Liver (tissue), 9 donors: ENCODE results near the gene FGF1. TPM values are rescaled to one million over a fixed set of nuclear protein-coding genes. Genes with fewer than 3 reads are reported as not detected.

Source experiments
- DNase-seq: peaks from one replicate; pipeline ENCODE4 v3.0.0-alpha.2; 2017; ENCODE audit warnings: low spot score
- H3K27ac ChIP-seq, 2 donors: one replicate each; pipeline ENCODE4 v1.7.0; 2013; ENCODE audit warnings: inconsistent platforms in 2 of 2, low read length in 2 of 2, control low read depth in 1 of 2, low read depth in 1 of 2, mild to moderate bottlenecking in 1 of 2
- H3K27me3 ChIP-seq, 4 donors: one replicate each; pipeline versions ENCODE4 v1.6.1 to v1.7.0; 2013; ENCODE audit warnings: low read length in 3 of 4, inconsistent platforms in 1 of 4, mild to moderate bottlenecking in 1 of 4, moderate library complexity in 1 of 4; ENCODE audit not compliant: control insufficient read depth in 4 of 4, insufficient read depth in 4 of 4
- H3K36me3 ChIP-seq, 4 donors: one replicate each; pipeline versions ENCODE4 v1.6.1 to v1.7.0; 2013; ENCODE audit warnings: low read length in 3 of 4, mild to moderate bottlenecking in 3 of 4, low read depth in 1 of 4, moderate library complexity in 1 of 4; ENCODE audit not compliant: control insufficient read depth in 4 of 4, insufficient read depth in 3 of 4
- H3K4me1 ChIP-seq, 4 donors: one replicate each; pipeline versions ENCODE4 v1.6.1 to v1.7.0; 2013; ENCODE audit warnings: low read length in 3 of 4, mild to moderate bottlenecking in 3 of 4, moderate library complexity in 1 of 4; ENCODE audit not compliant: control insufficient read depth in 4 of 4, insufficient read depth in 4 of 4
- H3K4me3 ChIP-seq, 3 donors: one replicate each; pipeline versions ENCODE4 v1.6.1 to v1.7.0; 2013; ENCODE audit warnings: low read length in 3 of 3, control low read depth in 1 of 3, low read depth in 1 of 3, mild to moderate bottlenecking in 1 of 3
- H3K9ac ChIP-seq, 2 donors: one replicate each; pipeline ENCODE4 v1.7.0; 2013; ENCODE audit warnings: low read length in 2 of 2, mild to moderate bottlenecking in 2 of 2, moderate library complexity in 2 of 2, control low read depth in 1 of 2, low read depth in 1 of 2
- H3K9me3 ChIP-seq, 4 donors: one replicate each; pipeline versions ENCODE4 v1.6.1 to v1.7.0; 2013; ENCODE audit warnings: low read length in 3 of 4; ENCODE audit not compliant: control insufficient read depth in 4 of 4
- EGR1 ChIP-seq, 2 donors: IDR thresholded peaks; 2 replicates each; pipeline ENCODE4 v1.6.1; 2016 to 2018; ENCODE audit warnings: antibody characterized with exemption in 2 of 2, low read depth in 2 of 2
- FOXA2 ChIP-seq: IDR thresholded peaks from 2 replicates; pipeline ENCODE4 v1.6.1; 2016; ENCODE audit warnings: antibody characterized with exemption
- GABPA ChIP-seq, 2 donors: IDR thresholded peaks in 1 of 2; conservative IDR thresholded peaks in 1 of 2; 2 replicates each; pipeline ENCODE4 v1.6.1; 2016; ENCODE audit warnings: antibody characterized with exemption in 2 of 2, mild to moderate bottlenecking in 1 of 2, moderate library complexity in 1 of 2
- HNF4A ChIP-seq, 2 donors: conservative IDR thresholded peaks; 2 replicates each; pipeline ENCODE4 v1.6.1; 2016; ENCODE audit warnings: antibody characterized with exemption in 2 of 2, mild to moderate bottlenecking in 2 of 2
- HNF4G ChIP-seq: IDR thresholded peaks from 2 replicates; pipeline ENCODE4 v1.6.1; 2016; ENCODE audit warnings: antibody characterized with exemption
- JUND ChIP-seq, 2 donors: IDR thresholded peaks; 2 replicates each; pipeline ENCODE4 v1.6.1; 2016; ENCODE audit warnings: antibody characterized with exemption in 2 of 2
- NR2F2 ChIP-seq: IDR thresholded peaks from 2 replicates; pipeline ENCODE4 v1.6.1; 2016; ENCODE audit warnings: antibody characterized with exemption
- RAD21 ChIP-seq, 2 donors: IDR thresholded peaks; 2 replicates each; pipeline ENCODE4 v1.6.1; 2016; ENCODE audit warnings: antibody characterized with exemption in 2 of 2, mild to moderate bottlenecking in 2 of 2
- RXRA ChIP-seq, 2 donors: IDR thresholded peaks; 2 replicates each; pipeline ENCODE4 v1.6.1; 2017 to 2018; ENCODE audit warnings: antibody characterized with exemption in 2 of 2, mild to moderate bottlenecking in 1 of 2
- SP1 ChIP-seq: IDR thresholded peaks from 2 replicates; pipeline ENCODE4 v1.6.1; 2018; ENCODE audit warnings: antibody characterized with exemption, mild to moderate bottlenecking
- TAF1 ChIP-seq: conservative IDR thresholded peaks from 2 replicates; pipeline ENCODE4 v1.6.1; 2016; ENCODE audit warnings: antibody characterized with exemption, mild to moderate bottlenecking
- YY1 ChIP-seq: IDR thresholded peaks from 2 replicates; pipeline ENCODE4 v1.6.1; 2016; ENCODE audit warnings: antibody characterized with exemption, mild to moderate bottlenecking
- WGBS: extraction: QIAGEN DNeasy Blood & Tissue Kit; methylation state at CpG from one replicate; pipeline ENCODE4 v1.1.7; 2013; 5-methylcytosine and 5-hydroxymethylcytosine counted together
- polyA plus RNA-seq, 2 donors: library from polyadenylated mRNA; stranded (reverse) in 1 of 2; unstranded in 1 of 2; fragments of 200-250 nt in 1 of 2; fragments of >200 nt in 1 of 2; fragmentation: Nextera tagmentation in 1 of 2; extraction: Ambion mirVana in 1 of 2; gene quantifications; one replicate each; pipeline versions ENCODE4 v1.2.1 to v1.2.3, GENCODE V29; 2013 to 2015
- total RNA-seq, 2 donors: library from RNA; depleted of rRNA; stranded (reverse); fragments of >200 nt; gene quantifications; one replicate each; pipeline ENCODE4 v1.2.3, GENCODE V29; 2014
- TF ChIP-seq, protein P1 (sequence below): IDR thresholded peaks from 2 replicates; pipeline ENCODE4 v1.6.1; 2016; ENCODE audit warnings: antibody characterized with exemption
- TF ChIP-seq, protein P2 (sequence below): IDR thresholded peaks from 2 replicates; pipeline ENCODE4 v1.6.1; 2016; ENCODE audit warnings: antibody characterized with exemption
- TF ChIP-seq, protein P3 (sequence below): IDR thresholded peaks from 2 replicates; pipeline ENCODE4 v1.6.1; 2016; ENCODE audit warnings: antibody characterized with exemption
- TF ChIP-seq, protein P4 (sequence below): IDR thresholded peaks from 2 replicates; pipeline ENCODE4 v1.6.1; 2016; ENCODE audit warnings: antibody characterized with exemption, mild to moderate bottlenecking
- donor health status: healthy.
- donor health status: healthy.
- donor health status: healthy.
- donor health status: healthy.
- donor health status: healthy.

Gene FGF1
- total and polyA plus RNA-seq, 4 donors = 0.05 to 0.25 (median 0.16) TPM

DNA sequence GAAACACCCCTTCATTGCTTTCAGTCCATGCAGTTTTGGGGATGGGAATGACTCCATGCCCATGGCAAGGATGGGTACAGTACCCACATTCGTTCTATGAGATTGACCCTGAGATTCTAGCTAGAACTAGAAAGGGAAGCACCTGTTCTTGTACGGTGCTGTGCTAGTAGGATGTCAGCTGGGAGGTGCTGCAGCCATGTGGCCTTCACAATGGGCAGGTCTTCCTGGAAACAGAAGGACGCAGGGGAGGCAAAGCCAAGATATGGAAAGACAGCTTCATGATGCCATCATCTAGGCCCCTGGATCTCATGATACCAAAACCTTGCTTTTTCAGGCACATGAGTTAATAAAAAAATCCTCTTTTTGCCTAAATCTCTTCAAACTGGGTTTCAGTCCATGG is 10.5 kb upstream of the FGF1 start:
- no peak overlapping the region for H3K4me3 ChIP-seq
- no peaks in the 10 kb centered on the region for H3K27me3 ChIP-seq
- DNase-seq = no peak
- no peaks in the 10 kb centered on the region for H3K36me3 ChIP-seq
- H3K27ac ChIP-seq = no peak overlapping the region
- no peak overlapping the region for H3K9ac ChIP-seq
- 88% methylated on average over 3 of the region's 3 CpGs for WGBS
- no peaks in the 10 kb centered on the region for H3K9me3 ChIP-seq
- TF ChIP-seq NR2F2 (no peak), FOXA2 (no peak), HNF4G (no peak), TAF1 (no peak), EGR1 (IDR thresholded peaks at IDR 0.05; ENCODE audit: low read depth in 2 of 2) (no peak), GABPA (IDR thresholded peaks at IDR 0.05 in 1 of 2, conservative IDR thresholded peaks at IDR 0.05 in 1 of 2) (no peak), HNF4A (conservative IDR thresholded peaks at IDR 0.05) (no peak), RAD21 (IDR thresholded peaks at IDR 0.05) (no peak), JUND (IDR thresholded peaks at IDR 0.05) (no peak), SP1 (no peak), YY1 (no peak), RXRA (IDR thresholded peaks at IDR 0.05) (no peak)
- TF ChIP-seq, protein P1, sequence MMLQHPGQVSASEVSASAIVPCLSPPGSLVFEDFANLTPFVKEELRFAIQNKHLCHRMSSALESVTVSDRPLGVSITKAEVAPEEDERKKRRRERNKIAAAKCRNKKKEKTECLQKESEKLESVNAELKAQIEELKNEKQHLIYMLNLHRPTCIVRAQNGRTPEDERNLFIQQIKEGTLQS = no peak
- TF ChIP-seq, protein P2, sequence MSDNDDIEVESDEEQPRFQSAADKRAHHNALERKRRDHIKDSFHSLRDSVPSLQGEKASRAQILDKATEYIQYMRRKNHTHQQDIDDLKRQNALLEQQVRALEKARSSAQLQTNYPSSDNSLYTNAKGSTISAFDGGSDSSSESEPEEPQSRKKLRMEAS = no peak
- TF ChIP-seq, protein P3, sequence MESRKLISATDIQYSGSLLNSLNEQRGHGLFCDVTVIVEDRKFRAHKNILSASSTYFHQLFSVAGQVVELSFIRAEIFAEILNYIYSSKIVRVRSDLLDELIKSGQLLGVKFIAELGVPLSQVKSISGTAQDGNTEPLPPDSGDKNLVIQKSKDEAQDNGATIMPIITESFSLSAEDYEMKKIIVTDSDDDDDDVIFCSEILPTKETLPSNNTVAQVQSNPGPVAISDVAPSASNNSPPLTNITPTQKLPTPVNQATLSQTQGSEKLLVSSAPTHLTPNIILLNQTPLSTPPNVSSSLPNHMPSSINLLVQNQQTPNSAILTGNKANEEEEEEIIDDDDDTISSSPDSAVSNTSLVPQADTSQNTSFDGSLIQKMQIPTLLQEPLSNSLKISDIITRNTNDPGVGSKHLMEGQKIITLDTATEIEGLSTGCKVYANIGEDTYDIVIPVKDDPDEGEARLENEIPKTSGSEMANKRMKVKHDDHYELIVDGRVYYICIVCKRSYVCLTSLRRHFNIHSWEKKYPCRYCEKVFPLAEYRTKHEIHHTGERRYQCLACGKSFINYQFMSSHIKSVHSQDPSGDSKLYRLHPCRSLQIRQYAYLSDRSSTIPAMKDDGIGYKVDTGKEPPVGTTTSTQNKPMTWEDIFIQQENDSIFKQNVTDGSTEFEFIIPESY = no peak
- TF ChIP-seq, protein P4, sequence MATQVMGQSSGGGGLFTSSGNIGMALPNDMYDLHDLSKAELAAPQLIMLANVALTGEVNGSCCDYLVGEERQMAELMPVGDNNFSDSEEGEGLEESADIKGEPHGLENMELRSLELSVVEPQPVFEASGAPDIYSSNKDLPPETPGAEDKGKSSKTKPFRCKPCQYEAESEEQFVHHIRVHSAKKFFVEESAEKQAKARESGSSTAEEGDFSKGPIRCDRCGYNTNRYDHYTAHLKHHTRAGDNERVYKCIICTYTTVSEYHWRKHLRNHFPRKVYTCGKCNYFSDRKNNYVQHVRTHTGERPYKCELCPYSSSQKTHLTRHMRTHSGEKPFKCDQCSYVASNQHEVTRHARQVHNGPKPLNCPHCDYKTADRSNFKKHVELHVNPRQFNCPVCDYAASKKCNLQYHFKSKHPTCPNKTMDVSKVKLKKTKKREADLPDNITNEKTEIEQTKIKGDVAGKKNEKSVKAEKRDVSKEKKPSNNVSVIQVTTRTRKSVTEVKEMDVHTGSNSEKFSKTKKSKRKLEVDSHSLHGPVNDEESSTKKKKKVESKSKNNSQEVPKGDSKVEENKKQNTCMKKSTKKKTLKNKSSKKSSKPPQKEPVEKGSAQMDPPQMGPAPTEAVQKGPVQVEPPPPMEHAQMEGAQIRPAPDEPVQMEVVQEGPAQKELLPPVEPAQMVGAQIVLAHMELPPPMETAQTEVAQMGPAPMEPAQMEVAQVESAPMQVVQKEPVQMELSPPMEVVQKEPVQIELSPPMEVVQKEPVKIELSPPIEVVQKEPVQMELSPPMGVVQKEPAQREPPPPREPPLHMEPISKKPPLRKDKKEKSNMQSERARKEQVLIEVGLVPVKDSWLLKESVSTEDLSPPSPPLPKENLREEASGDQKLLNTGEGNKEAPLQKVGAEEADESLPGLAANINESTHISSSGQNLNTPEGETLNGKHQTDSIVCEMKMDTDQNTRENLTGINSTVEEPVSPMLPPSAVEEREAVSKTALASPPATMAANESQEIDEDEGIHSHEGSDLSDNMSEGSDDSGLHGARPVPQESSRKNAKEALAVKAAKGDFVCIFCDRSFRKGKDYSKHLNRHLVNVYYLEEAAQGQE = no peak
- H3K4me1 ChIP-seq = peaks cover 0 to 16% (median 5%) of the 10 kb centered on the region in 4 donors

DNA sequence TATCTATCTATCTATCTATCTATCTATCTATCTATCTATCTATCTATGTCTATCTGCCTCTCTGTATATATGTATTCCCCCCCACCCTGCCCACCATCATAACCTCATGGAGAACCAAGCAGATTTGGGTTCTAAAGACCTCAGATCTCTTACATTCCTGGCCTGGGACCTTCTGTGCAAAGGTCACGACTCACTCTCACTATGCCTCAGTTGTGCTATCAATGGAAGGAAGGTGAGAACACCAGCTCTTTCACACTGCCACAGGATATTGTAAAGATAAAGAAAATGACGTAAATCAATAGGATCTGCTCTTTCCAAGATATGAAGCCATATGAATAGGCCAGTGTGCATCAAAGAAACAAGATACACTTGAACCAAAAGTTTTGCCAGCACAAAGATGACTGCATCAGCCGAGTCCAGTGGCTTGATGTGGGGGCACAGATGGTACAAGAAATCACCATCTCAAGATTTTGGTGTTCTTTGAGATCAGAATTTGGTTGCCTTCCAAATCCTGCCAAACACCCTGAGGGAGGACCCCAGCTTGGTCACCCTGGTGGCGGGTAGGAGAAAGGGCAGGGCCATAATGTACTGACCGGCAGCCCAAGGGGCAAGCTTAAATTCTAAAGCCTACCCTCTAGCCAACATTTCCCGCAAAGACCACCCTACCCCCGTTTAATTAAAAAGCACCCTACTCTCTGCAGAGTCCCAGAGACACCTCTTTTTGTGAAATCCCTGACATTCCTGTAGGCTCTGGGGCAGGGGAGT is 8.4 kb upstream of the FGF1 start:
- no peaks in the 10 kb centered on the region for H3K9me3 ChIP-seq
- H3K36me3 ChIP-seq = no peaks in the 10 kb centered on the region
- no peak overlapping the region for H3K4me3 ChIP-seq
- H3K27me3 ChIP-seq = no peaks in the 10 kb centered on the region
- H3K9ac ChIP-seq = no peak overlapping the region
- TF ChIP-seq YY1 = no peak
- TF ChIP-seq, protein P3 = no peak
- no peak for TF ChIP-seq FOXA2
- TF ChIP-seq RXRA (IDR thresholded peaks at IDR 0.05) = no peak
- TF ChIP-seq HNF4A (conservative IDR thresholded peaks at IDR 0.05) = no peak
- no peak for TF ChIP-seq NR2F2
- TF ChIP-seq JUND (IDR thresholded peaks at IDR 0.05) = no peak
- H3K27ac ChIP-seq = no peak overlapping the region
- H3K4me1 ChIP-seq = peaks cover 0 to 16% (median 5%) of the 10 kb centered on the region in 4 donors
- 91% methylated on average over 7 of the region's 7 CpGs for WGBS
- no peak for DNase-seq
